ENCODE data around the gene ZNF689.

- no peak for TF ChIP-seq POLR2A (IDR thresholded peaks at IDR 0.05)
- no peak for TF ChIP-seq CTCF (IDR thresholded peaks at IDR 0.05)
Measured at GRCh38 chr16:30555315-30556124, 54.7 kb downstream of the ZNF689 start.

All from adrenal gland (tissue), 5 donors.